IPS-NIHi7 (cell line): ENCODE data around the gene SEC14L2.
A peak's percentile ranks its signal among the peaks of the same experiment; 100 is the strongest.
"Not testable (repeated sequence)": the region's sequence is repeated elsewhere in the genome, so short reads cannot be mapped to it uniquely, and the experiment has no call there.

Experiments used
- DNase-seq: peaks from one replicate; pipeline ENCODE4 v3.0.0; 2012; ENCODE audit warnings: mixed read lengths; ENCODE audit errors: extremely low spot score

The SEC14L2 gene

DNA sequence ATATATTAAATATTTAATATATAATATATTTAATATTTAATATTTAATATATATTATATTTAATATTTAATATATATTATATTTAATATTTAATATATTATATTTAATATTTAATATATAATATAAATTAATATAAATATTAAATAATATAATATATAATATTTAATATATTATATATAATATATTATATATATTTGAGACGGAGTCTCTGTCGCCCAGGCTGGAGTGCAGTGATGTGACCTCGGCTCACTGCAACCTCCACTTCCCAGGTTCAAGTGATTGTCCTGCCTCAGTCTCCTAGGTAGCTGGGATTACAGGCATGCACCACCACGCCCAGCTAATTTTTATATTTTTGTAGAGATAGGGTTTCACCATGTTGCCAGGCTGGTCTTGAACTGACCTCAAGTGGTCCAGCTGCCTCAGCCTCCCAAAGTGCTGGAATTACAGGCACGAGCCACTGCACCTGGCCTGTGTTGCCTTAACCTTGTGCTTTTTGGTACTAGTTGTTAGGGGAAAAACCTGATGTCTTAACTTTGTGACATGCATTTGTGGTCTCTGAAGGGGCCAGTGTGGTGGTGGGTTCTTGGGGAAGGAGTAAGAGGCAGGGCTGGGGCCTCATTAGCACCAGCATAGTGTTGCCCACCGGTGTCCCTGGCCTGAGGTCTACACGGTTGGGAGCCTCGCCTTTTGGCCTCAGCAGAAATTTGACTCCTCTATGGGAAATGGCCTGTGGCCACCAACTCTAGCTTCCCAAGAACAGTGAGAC, 58.4 kb downstream of the SEC14L2 start:
- DNase-seq = no peak

DNA sequence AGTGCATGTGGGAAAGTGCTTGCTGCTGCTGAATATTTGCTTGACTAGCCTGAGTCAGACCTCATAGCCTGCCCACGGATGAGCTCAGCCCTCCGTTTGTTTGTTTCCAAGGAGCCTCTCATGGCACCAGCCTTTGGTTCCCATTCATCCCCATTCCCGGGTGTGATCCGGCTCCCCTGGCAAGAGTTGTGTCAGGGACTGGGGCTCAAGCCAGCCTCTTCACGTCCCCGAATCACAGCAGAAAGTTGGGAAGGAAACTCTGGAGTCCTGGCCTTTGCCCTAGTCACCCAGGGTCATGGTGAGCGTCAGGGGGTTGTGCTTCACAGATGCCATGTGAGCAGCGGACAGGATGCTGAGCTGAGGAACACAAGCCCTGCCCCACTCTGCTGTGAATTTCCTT, 61.2 kb downstream of the SEC14L2 start:
- no peak for DNase-seq

DNA sequence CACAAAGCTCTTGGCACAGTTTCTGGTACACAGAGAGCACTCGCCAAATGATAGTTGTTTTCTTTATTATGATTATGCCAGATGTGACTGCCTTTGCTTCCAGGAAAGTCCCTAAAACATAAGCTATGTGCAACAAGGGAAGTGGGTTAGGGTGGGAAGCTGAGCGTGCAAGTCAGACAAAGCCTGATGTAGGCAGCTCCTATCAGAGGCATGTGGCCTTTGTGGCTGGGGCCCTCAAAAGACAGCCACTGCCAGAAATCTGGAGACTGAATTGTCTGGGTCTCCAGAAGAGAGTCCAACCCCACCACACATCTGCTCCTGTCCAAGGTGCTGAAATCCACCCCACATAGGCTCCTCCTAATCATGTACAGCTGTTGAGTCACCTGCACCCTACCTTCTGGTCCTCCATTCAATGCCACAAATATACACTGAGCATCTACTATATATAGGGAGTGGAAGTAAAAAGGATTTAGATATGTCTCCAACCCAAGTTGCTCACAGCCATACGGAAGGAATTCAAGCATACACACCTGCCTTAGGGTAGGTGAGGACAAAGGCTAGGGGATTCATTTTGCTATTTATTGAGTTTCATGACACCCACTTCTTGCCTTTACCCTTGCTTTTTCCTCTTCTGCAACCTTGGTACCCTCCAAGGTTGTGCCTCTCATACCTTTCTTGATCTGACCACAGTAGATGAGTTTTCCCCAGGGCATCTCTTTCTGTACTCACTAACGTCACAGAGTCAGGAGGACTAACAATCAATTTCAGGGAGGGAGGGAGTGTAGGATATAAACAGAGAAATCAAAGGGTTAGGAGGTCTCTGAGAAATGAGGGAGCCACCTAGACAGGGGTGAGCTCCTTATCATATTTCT, 62.6 kb downstream of the SEC14L2 start:
- peak; percentile 76 for DNase-seq

DNA sequence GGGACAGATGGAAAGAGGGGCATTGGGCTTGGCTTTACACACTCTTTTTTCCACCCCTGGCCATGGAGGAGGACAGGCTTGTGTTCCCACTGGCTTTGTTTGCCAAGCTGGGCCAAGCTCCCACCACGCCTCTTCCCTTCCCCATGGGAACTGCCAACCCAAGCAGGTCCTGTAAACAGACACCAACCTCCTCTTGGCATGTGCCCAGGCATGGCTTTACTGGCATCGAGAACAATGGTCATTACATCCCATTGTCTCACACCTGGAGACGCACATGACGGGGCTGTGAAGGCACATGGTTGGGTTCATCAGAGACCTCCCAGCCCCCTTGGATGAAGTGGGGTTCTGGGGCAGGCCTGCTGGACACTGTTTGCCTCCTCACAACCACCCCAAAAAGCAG, 63.3 kb downstream of the SEC14L2 start:
- DNase-seq = no peak

DNA sequence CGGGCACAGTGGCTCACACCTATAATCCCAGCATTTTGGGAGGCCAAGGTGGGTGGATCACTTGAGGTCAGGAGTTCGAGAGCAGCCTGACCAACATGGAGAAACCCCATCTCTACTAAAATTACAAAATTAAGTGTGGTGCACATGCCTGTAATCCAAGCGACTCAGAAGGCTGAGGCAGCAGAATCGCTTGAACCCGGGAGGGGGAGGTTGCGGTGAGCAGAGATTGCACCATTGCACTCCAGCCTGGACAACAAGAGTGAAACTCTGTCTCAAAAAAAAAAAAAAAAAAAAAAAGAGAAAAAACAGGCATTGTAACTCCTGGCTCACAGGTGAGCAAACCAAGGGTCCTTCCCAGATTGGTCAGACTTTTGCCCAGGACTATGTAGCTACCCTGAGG, 63.7 kb downstream of the SEC14L2 start:
- DNase-seq = not testable (repeated sequence)

DNA sequence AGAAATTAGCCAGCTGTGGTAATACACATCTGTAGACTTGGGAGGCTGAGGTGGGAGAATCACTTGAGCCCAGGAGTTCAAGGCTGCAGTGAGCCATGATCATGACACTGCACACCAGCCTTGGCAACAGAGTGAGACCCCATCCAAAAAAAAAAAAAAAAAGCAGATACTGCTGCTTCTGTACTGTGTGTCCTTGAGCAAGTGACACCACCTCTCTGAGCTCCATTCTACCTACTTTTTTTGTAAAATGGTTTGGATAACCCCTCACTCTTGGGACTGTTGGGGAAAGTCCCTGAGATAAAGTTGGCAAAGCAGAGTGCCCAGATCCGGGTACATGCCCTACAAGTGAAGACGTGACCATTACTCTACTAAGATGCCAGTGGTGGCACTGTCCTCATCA, 72.3 kb downstream of the SEC14L2 start:
- no peak for DNase-seq

DNA sequence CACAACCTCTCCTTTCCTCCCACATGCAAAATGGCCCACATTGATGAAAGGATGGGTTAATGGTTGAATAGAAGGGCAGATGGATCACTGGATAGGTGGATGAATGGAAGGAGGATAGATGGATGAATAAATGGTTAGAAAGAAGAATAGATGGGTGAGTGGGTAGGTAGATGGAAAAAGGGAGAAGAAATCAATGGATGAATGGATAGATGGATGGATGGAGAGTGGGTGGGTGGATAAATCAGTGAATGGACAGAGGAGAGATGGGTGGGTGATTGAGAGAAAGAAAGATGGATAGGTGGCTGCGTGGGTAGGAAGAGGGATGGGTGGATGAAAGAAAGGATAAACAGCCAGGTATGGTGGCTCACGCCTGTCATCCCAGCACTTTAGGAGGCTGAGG, 73.8 kb downstream of the SEC14L2 start:
- DNase-seq = no peak

DNA sequence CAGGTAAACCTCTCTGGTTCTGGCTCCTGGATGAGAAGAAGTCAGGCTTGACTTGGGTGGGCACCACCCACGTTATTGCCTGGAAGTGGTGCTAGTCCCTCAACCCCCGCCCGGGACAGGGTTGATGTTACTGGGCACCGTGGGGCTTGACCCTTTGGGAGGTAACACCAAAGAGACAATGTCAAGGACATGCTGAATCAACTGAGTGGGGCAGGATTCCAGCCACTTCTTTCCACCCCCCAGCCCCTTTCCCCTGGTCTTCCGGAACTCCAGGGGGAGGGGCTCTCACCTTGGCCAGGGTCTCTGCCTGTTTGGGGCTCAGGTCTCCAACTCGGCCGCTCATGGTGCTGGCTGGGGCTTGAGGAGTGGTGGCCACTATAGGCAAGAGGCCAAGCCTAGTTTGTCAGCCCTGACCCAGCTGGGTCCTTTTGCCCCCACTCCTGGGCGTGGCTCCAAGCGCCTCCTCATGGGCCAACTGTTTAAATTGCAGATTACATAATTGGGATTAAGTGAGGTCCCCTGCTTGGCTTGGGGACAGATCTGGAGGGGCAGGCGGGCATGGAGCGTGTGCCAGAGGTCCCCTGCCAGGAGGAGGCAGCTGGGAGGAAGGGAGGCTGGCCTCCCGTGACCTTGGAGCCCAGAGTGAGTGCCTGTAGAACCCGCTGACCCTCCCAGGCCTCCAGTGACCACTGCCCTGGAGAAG, 74.9 kb downstream of the SEC14L2 start, which contains the start of gene SEC14L3:
TSS of gene SEC14L3 (minus strand) at position 402 of the 703 bp plus-strand sequence. CDS start at position 343, 59 bp downstream.
- DNase-seq = no peak

DNA sequence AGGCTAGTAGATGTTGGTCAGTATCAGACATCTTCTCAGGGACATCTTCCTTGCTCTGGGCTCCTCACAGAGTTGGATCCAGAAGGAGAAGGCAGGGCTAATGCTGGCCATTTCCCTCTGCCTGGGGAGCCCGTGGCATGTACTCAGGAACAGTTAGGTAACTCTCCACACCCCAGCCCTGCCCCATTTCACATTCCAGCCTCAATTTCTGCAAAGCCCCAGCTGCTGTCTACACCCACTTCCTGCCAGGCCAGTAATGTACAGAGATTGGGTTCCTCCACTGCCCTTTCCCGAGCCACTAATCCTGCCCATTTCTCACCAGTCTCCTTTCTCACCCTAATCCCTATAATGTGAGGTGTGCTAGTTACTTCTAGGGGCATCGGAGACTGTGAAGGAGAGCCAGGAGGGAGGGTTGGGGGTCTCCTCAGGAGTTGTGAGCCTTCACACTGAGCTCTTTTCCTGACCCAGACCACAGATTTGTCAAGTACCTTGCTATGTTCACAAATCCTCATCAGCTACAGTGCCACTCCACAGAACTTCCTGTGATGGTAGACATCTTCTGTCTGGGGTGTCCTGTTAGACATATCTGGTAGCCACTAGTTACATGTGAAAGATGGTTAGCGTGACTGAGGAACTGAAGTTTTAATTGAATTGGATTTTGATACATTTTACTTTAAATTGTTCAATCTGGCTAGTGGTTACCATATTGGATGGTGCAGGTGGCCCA, 76.3 kb downstream of the SEC14L2 start:
- DNase-seq = no peak

DNA sequence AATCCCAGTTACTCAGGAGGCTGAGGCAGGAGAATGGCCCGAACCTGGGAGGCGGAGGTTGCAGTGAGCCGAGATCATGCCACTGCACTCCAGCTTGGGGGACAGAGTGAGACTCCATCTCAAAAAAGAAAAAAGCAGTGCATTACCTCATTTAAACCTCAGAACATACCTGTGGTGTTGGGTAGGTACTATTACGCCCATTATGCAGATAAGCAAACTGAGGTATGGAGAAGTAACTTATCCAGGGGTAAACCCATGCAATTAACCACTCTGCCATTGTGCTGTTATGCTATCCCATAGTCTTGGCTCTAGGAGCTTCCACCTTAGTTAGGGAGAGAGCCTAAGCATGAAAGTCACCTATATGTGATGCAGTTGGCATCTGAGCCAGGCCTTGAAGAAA, 77.3 kb downstream of the SEC14L2 start:
- no peak for DNase-seq
